CD4-positive, alpha-beta memory T cell (primary cell): Measurements from ENCODE around the gene SOX21. TPM values are rescaled to one million over a fixed set of nuclear protein-coding genes. Genes with fewer than 3 reads are reported as not detected.

Experiments
- CTCF ChIA-PET: fragments of 350-600 bp; sonication (Branson Sonifier 250); formaldehyde crosslinking; loops from one replicate; lab custom pipeline; 2021; ENCODE audit warnings: inconsistent platforms; ENCODE audit not compliant: partially characterized antibody; lab: Charles Lee
- POLR2A ChIA-PET: fragments of 350-600 bp; sonication (Branson Sonifier 250); formaldehyde crosslinking; loops from one replicate; lab custom pipeline; 2021; ENCODE audit not compliant: partially characterized antibody; lab: Charles Lee
- DNase-seq, 5 donors: peaks; one replicate each; pipeline versions ENCODE4 v3.0.0 to v3.0.0-alpha.2; 2020 to 2022; ENCODE audit warnings: mixed read lengths in 1 of 5
- H3K27ac ChIP-seq: one replicate; pipeline ENCODE4 v1.7.0; 2013; ENCODE audit warnings: low read depth, low read length
- H3K27me3 ChIP-seq: 2 replicates; pipeline ENCODE4 v1.7.0; 2013; ENCODE audit warnings: mild to moderate bottlenecking, low read length, moderate library complexity; ENCODE audit not compliant: insufficient read depth
- H3K36me3 ChIP-seq: 2 replicates; pipeline ENCODE4 v1.7.0; 2013; ENCODE audit warnings: mild to moderate bottlenecking, low read length, moderate library complexity; ENCODE audit not compliant: insufficient read depth
- H3K4me1 ChIP-seq: 2 replicates; pipeline ENCODE4 v1.7.0; 2013; ENCODE audit warnings: mild to moderate bottlenecking, low read length, moderate library complexity; ENCODE audit not compliant: insufficient read depth
- H3K4me3 ChIP-seq, 2 donors: one replicate each; pipeline ENCODE4 v1.7.0; 2013; ENCODE audit warnings: low read length in 2 of 2, mild to moderate bottlenecking in 1 of 2
- H3K9me3 ChIP-seq, 2 donors: one replicate each; pipeline ENCODE4 v1.7.0; 2013; ENCODE audit warnings: low read length in 2 of 2, control low read depth in 1 of 2; ENCODE audit not compliant: control insufficient read depth in 1 of 2
- H3K27ac Mint-ChIP-seq, 7 donors: one replicate each; pipeline ENCODE4 v1.8.0; 2020 to 2021; ENCODE audit warnings: mixed read lengths in 7 of 7, mild to moderate bottlenecking in 6 of 7, inconsistent platforms in 3 of 7, moderate library complexity in 3 of 7
- H3K27me3 Mint-ChIP-seq, 2 donors: one replicate each; pipeline ENCODE4 v1.8.0; 2020 to 2021; ENCODE audit warnings: mixed read lengths in 2 of 2
- H3K36me3 Mint-ChIP-seq, 2 donors: one replicate each; pipeline ENCODE4 v1.8.0; 2020 to 2021; ENCODE audit warnings: mixed read lengths in 2 of 2, inconsistent platforms in 1 of 2, mild to moderate bottlenecking in 1 of 2
- H3K4me1 Mint-ChIP-seq, 4 donors: one replicate each; pipeline ENCODE4 v1.8.0; 2020 to 2021; ENCODE audit warnings: mixed read lengths in 4 of 4, mild to moderate bottlenecking in 1 of 4
- H3K4me3 Mint-ChIP-seq, 8 donors: one replicate each; pipeline ENCODE4 v1.8.0; 2020 to 2021; ENCODE audit warnings: mixed read lengths in 8 of 8, mild to moderate bottlenecking in 7 of 8, moderate library complexity in 6 of 8, inconsistent platforms in 3 of 8
- H3K9me3 Mint-ChIP-seq, 8 donors: one replicate each; pipeline ENCODE4 v1.8.0; 2020 to 2021; ENCODE audit warnings: mixed read lengths in 8 of 8, mild to moderate bottlenecking in 5 of 8, inconsistent platforms in 3 of 8, moderate library complexity in 1 of 8
- intact Hi-C: fragments of 100-400 bp; cut with micrococcal nuclease; formaldehyde crosslinking; loops from one replicate; pipeline ENCODE4 v1.15.1; 2023
- polyA plus RNA-seq, 2 donors: library from polyadenylated mRNA; unstranded; fragments of 300-500 nt; fragmentation: Illumina TruSeq; gene quantifications; one replicate each; pipeline ENCODE4 v1.2.3, GENCODE V29; 2021
- total RNA-seq, 2 experiments: library from RNA; stranded (reverse); gene quantifications; one replicate each; pipeline ENCODE4 v1.2.3, GENCODE V29; 2021

Gene SOX21
- total and polyA plus RNA-seq, 4 experiments from 2014 or later = not detected

GRCh38 chr13:94708031-94708859 lies 4.1 kb downstream of the SOX21 start:
- peak overlapping the region in 4 of 8 donors; percentile 6 to 61 (median 52) for H3K4me3 Mint-ChIP-seq
- Histone ChIP-seq H3K4me1 (peaks cover 17% of the 10 kb centered on the region), H3K27ac (no peak overlapping the region), H3K9me3 (no peaks in the 10 kb centered on the region), H3K4me3 (no peak overlapping the region), H3K36me3 (no peaks in the 10 kb centered on the region), H3K27me3 (peaks cover 49% of the 10 kb centered on the region)
- intact Hi-C loops = no loop called here
- H3K4me1 Mint-ChIP-seq = peaks cover 15 to 34% (median 24%) of the 10 kb centered on the region in 4 donors
- peaks cover 0 to 4% of the 10 kb centered on the region in 2 donors for H3K36me3 Mint-ChIP-seq
- H3K27me3 Mint-ChIP-seq = peaks cover 62 to 67% of the 10 kb centered on the region in 2 donors
- no peak for DNase-seq
- H3K9me3 Mint-ChIP-seq = peaks cover 0 to 48% (median 19%) of the 10 kb centered on the region in 8 donors
- CTCF ChIA-PET = no interaction called here
- H3K27ac Mint-ChIP-seq = peak overlapping the region in 1 of 7 donors; percentile 4
- POLR2A ChIA-PET = no interaction called here

- peak overlapping the region in 1 of 7 donors; percentile 4 for H3K27ac Mint-ChIP-seq
- peaks cover 0 to 49% (median 19%) of the 10 kb centered on the region in 8 donors for H3K9me3 Mint-ChIP-seq
- Histone ChIP-seq H3K27ac (no peak overlapping the region), H3K36me3 (no peaks in the 10 kb centered on the region), H3K27me3 (peaks cover 54% of the 10 kb centered on the region), H3K9me3 (no peaks in the 10 kb centered on the region), H3K4me1 (peaks cover 17% of the 10 kb centered on the region), H3K4me3 (no peak overlapping the region)
- no peak for DNase-seq
- ChIA-PET CTCF (no interaction called here), POLR2A (interaction anchor here (0.9 kb wide), 1 partner anchor 158 kb away, joined by 3 read pairs; no protein-coding TSS in a partner anchor)
- H3K27me3 Mint-ChIP-seq = peaks cover 62 to 68% of the 10 kb centered on the region in 2 donors
- H3K4me1 Mint-ChIP-seq = peaks cover 15 to 33% (median 23%) of the 10 kb centered on the region in 4 donors
- peak overlapping the region in 7 of 8 donors; percentile 18 to 64 (median 55) for H3K4me3 Mint-ChIP-seq
- peaks cover 0 to 4% of the 10 kb centered on the region in 2 donors for H3K36me3 Mint-ChIP-seq
- intact Hi-C loops = no loop called here
Observed at GRCh38 chr13:94707400-94708021, 4.8 kb downstream of the SOX21 start.

DNA sequence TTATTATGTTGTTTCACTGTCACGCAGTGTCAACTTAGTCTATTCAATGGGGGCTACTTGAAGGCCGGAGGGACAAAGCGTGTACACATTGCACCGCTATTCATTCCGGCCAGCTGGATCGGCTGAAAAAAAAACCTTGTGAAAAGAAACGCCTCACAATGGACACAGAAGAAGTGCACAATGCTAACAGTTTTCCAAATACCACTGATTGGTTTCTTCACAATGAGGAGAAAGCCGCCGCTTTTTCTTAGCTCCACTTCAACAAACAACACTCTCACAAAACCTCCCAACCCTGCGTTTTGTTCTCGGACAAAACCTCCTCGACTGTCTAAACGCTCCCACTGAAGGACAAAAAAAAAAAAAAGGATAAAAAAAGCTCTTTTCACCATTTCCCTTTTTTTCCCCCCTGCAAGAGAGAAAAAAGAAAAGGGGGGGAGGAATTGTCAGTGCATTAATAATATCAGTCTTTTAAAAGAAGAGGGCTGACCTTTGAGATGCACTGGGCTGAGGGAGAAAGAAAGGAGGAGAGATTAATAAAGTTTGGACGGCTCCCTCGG lies 5.4 kb downstream of the SOX21 start:
- H3K4me1 Mint-ChIP-seq = peaks cover 13 to 29% (median 20%) of the 10 kb centered on the region in 4 donors
- no peak overlapping the region for H3K4me3 ChIP-seq
- no peaks in the 10 kb centered on the region for H3K36me3 ChIP-seq
- no peak overlapping the region for H3K27ac Mint-ChIP-seq
- ChIA-PET POLR2A (interaction anchor here (0.9 kb wide), 1 partner anchor 157 kb away, joined by 3 read pairs; no protein-coding TSS in a partner anchor), CTCF (no interaction called here)
- peaks cover 0 to 49% (median 20%) of the 10 kb centered on the region in 8 donors for H3K9me3 Mint-ChIP-seq
- intact Hi-C loops = no loop called here
- H3K27me3 Mint-ChIP-seq = peaks cover 61 to 69% of the 10 kb centered on the region in 2 donors
- H3K36me3 Mint-ChIP-seq = peaks cover 0 to 4% of the 10 kb centered on the region in 2 donors
- H3K4me3 Mint-ChIP-seq = peak overlapping the region in 3 of 8 donors; percentile 3 to 34 (median 11)
- DNase-seq = no peak
- no peaks in the 10 kb centered on the region for H3K9me3 ChIP-seq
- peaks cover 17% of the 10 kb centered on the region for H3K4me1 ChIP-seq
- H3K27me3 ChIP-seq = peaks cover 54% of the 10 kb centered on the region
- H3K27ac ChIP-seq = no peak overlapping the region

GRCh38 chr13:94706101-94706842 lies 6.1 kb downstream of the SOX21 start:
- Mint-ChIP-seq H3K4me3 (peak overlapping the region in 2 of 8 donors; percentile 4 to 27), H3K27ac (peak overlapping the region in 1 of 7 donors; percentile 75), H3K36me3 (peaks cover 0 to 4% of the 10 kb centered on the region in 2 donors), H3K27me3 (peaks cover 65 to 73% of the 10 kb centered on the region in 2 donors), H3K4me1 (peaks cover 13 to 29% (median 20%) of the 10 kb centered on the region in 4 donors), H3K9me3 (peaks cover 0 to 49% (median 20%) of the 10 kb centered on the region in 8 donors)
- intact Hi-C loops = no loop called here
- ChIA-PET POLR2A (interaction anchor here (0.9 kb wide), 1 partner anchor 157 kb away, joined by 3 read pairs; no protein-coding TSS in a partner anchor), CTCF (no interaction called here)
- H3K4me1 ChIP-seq = peaks cover 14% of the 10 kb centered on the region
- no peak for DNase-seq
- H3K27ac ChIP-seq = no peak overlapping the region
- peaks cover 59% of the 10 kb centered on the region for H3K27me3 ChIP-seq
- no peak overlapping the region for H3K4me3 ChIP-seq
- H3K9me3 ChIP-seq = no peaks in the 10 kb centered on the region
- no peaks in the 10 kb centered on the region for H3K36me3 ChIP-seq

- ChIA-PET POLR2A (no interaction called here), CTCF (no interaction called here)
- Mint-ChIP-seq H3K36me3 (peaks cover 0 to 4% of the 10 kb centered on the region in 2 donors), H3K4me1 (peaks cover 9 to 25% (median 15%) of the 10 kb centered on the region in 4 donors), H3K27me3 (peaks cover 67 to 75% of the 10 kb centered on the region in 2 donors), H3K9me3 (peaks cover 0 to 46% (median 22%) of the 10 kb centered on the region in 8 donors), H3K4me3 (peak overlapping the region in 1 of 8 donors; percentile 44), H3K27ac (no peak overlapping the region)
- intact Hi-C loops = no loop called here
- H3K27me3 ChIP-seq = peaks cover 59% of the 10 kb centered on the region
- no peak overlapping the region for H3K27ac ChIP-seq
- no peaks in the 10 kb centered on the region for H3K36me3 ChIP-seq
- no peaks in the 10 kb centered on the region for H3K9me3 ChIP-seq
- DNase-seq = no peak
- H3K4me3 ChIP-seq = no peak overlapping the region
- H3K4me1 ChIP-seq = peaks cover 10% of the 10 kb centered on the region
Observed at GRCh38 chr13:94705081-94706030, 7.0 kb downstream of the SOX21 start.
